Stimulated activated CD4-positive, alpha-beta T cell treated with anti-CD3 and anti-CD28 coated beads, TNF-alpha, amount 100 ng/mL, for 24 hours (primary cell): Measurements from ENCODE around the gene ARHGDIG.
"Not testable (repeated sequence)": the region's sequence is repeated elsewhere in the genome, so short reads cannot be mapped to it uniquely, and the experiment has no call there.

ENCODE experiments used
- DNase-seq, 3 experiments: peaks; one replicate each; pipeline ENCODE4 v3.0.0-alpha.2; 2020; ENCODE audit warnings: low read depth in 3 of 3

Gene ARHGDIG

GRCh38 chr16:325375-326145 lies 45.2 kb downstream of the ARHGDIG start:
- no peak for DNase-seq

- DNase-seq = no peak
Observed at GRCh38 chr16:330741-331140, 50.4 kb downstream of the ARHGDIG start.

DNA sequence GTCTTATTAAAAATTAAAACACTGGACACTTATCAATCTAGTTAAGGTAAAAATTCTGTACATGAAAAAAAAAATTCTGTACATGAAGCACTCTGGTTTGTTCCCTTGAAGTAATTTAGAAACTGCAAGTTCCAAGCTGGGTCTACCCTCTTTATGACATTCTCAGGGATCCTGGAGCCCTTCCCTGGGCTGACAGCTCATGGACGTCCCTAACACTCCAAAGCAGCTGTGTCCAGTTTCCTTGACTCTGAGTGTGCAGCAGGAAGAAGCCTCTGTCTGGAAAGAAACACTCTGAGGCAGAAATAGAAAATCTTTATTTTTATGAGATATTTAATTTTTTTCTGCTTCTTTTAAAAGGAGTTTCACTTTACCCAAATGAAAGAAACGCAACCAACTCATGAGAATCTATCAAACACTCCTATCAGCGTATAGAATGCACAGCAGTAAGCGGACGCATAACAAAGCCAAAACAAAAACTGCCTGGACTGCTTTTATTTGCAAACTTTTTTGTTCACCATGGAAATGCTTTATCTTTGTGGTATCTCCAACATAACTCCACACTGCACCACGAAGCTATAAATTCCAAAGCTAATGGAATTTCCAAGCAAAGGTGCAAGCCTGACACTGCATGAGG lies 50.9 kb downstream of the ARHGDIG start:
- not testable (repeated sequence) for DNase-seq
